Suppressor macrophage treated with lipopolysaccharide for 4 hours (primary cell): ENCODE data around the gene EXD3.
"Not testable (repeated sequence)": the region's sequence is repeated elsewhere in the genome, so short reads cannot be mapped to it uniquely, and the experiment has no call there.

Source experiments
- DNase-seq: peaks from one replicate; pipeline ENCODE4 v3.0.0-alpha.2; 2020

The EXD3 gene

GRCh38 chr9:137458194-137459151, 35.5 kb upstream of the EXD3 start:
- DNase-seq, result no peak

GRCh38 chr9:137457406-137458193, 34.6 kb upstream of the EXD3 start:
- DNase-seq, result no peak

- DNase-seq, result no peak
These were observed 34.0 kb upstream of the EXD3 start for GRCh38 chr9:137456864-137457405.

- DNase-seq, result no peak
These were observed 33.3 kb upstream of the EXD3 start for GRCh38 chr9:137456061-137456863.

- DNase-seq, result no peak
These were observed 32.5 kb upstream of the EXD3 start for GRCh38 chr9:137455359-137455991.

- DNase-seq, result peak; percentile 14
These were observed 31.8 kb upstream of the EXD3 start for GRCh38 chr9:137454597-137455358.

- peak; percentile 47 for DNase-seq
These were observed 31.2 kb upstream of the EXD3 start for GRCh38 chr9:137454145-137454596.

GRCh38 chr9:137453643-137454081, 30.7 kb upstream of the EXD3 start:
- DNase-seq, result peak; percentile 78

GRCh38 chr9:137452761-137453642, 30.0 kb upstream of the EXD3 start:
- no peak for DNase-seq

GRCh38 chr9:137452006-137452760, 29.2 kb upstream of the EXD3 start:
- no peak for DNase-seq

GRCh38 chr9:137451264-137452005, 28.5 kb upstream of the EXD3 start:
- DNase-seq, result not testable (repeated sequence)

GRCh38 chr9:137450539-137451222, 27.7 kb upstream of the EXD3 start:
- not testable (repeated sequence) for DNase-seq

GRCh38 chr9:137449931-137450538, 27.1 kb upstream of the EXD3 start:
- DNase-seq, result no peak

GRCh38 chr9:137449081-137449844, 26.3 kb upstream of the EXD3 start:
- no peak for DNase-seq

GRCh38 chr9:137448602-137448962, 25.6 kb upstream of the EXD3 start:
- no peak for DNase-seq

- no peak for DNase-seq
These were observed 25.0 kb upstream of the EXD3 start for GRCh38 chr9:137447722-137448601.
